ENCODE data around the gene NARF.

NARF gene

GRCh38 chr17:82442643-82443464, 15.7 kb upstream of the NARF start:
- H3K9ac ChIP-seq (ENCODE audit: low read depth, low read length), result no peak overlapping the region
- H3K27ac ChIP-seq (ENCODE audit: low read length), result no peak overlapping the region
- no peak overlapping the region for H3K4me3 ChIP-seq (ENCODE audit: low read length)
- peaks cover 24% of the 10 kb centered on the region for H3K36me3 ChIP-seq (ENCODE audit: insufficient read depth, low read depth, low read length)
- H3K9me3 ChIP-seq (ENCODE audit: insufficient read depth, low read depth, low read length), result no peaks in the 10 kb centered on the region
- peaks cover 2% of the 10 kb centered on the region; the same call in 1 of the 2 replicates for H3K4me1 ChIP-seq (ENCODE audit: insufficient read depth, low read length)
- H3K27me3 ChIP-seq (ENCODE audit: insufficient read depth, low read length), result no peaks in the 10 kb centered on the region

DNA sequence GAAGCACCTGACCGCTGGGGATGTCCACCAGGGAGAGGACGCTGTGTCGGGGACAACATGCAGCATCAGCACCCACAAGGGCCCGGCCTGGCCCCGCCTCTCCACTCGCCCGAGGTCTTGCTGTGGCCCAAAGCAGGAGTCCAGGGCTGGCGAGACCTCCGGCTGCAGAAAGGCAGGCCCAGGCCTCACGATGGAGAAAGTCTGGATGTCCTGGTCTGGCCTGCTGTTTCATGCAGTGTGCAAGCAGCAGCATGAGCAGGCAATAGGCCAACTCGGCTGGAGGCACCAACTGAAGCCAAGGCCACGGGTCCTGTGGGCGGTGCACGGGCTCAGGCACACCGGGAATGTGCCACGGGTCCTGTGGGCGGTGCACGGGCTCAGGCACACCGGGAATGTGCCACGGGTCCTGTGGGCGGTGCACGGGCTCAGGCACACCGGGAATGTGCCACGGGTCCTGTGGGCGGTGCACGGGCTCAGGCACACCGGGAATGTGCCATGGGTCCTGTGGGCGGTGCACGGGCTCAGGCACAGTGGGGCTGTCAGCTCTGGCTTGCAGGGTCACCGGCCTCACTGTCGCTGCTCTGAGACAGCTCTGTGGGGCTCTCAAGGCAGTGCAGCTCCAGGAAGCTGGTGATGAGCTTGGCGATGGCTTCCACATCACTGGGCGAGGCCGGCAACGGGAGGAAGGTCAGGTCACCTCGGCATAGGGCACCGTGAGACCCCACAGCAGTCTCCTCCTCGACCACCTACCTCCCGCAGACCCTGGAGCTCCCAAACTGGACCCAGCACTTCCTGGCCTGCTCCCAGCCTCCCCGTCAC, 14.9 kb upstream of the NARF start:
- Histone ChIP-seq H3K27me3 (ENCODE audit: insufficient read depth, low read length) (no peaks in the 10 kb centered on the region), H3K9ac (ENCODE audit: low read depth, low read length) (no peak overlapping the region), H3K9me3 (ENCODE audit: insufficient read depth, low read depth, low read length) (no peaks in the 10 kb centered on the region), H3K36me3 (ENCODE audit: insufficient read depth, low read depth, low read length) (peaks cover 27% of the 10 kb centered on the region), H3K4me3 (ENCODE audit: low read length) (no peak overlapping the region), H3K27ac (ENCODE audit: low read length) (no peak overlapping the region), H3K4me1 (ENCODE audit: insufficient read depth, low read length) (peaks cover 2% of the 10 kb centered on the region; the same call in 1 of the 2 replicates)

- Histone ChIP-seq H3K27me3 (ENCODE audit: insufficient read depth, low read length) (no peaks in the 10 kb centered on the region), H3K9ac (ENCODE audit: low read depth, low read length) (no peak overlapping the region), H3K4me3 (ENCODE audit: low read length) (no peak overlapping the region), H3K36me3 (ENCODE audit: insufficient read depth, low read depth, low read length) (peaks cover 27% of the 10 kb centered on the region), H3K27ac (ENCODE audit: low read length) (no peak overlapping the region), H3K9me3 (ENCODE audit: insufficient read depth, low read depth, low read length) (no peaks in the 10 kb centered on the region), H3K4me1 (ENCODE audit: insufficient read depth, low read length) (peaks cover 2% of the 10 kb centered on the region; the same call in 1 of the 2 replicates)
These were observed 14.2 kb upstream of the NARF start for GRCh38 chr17:82444284-82444893.

DNA sequence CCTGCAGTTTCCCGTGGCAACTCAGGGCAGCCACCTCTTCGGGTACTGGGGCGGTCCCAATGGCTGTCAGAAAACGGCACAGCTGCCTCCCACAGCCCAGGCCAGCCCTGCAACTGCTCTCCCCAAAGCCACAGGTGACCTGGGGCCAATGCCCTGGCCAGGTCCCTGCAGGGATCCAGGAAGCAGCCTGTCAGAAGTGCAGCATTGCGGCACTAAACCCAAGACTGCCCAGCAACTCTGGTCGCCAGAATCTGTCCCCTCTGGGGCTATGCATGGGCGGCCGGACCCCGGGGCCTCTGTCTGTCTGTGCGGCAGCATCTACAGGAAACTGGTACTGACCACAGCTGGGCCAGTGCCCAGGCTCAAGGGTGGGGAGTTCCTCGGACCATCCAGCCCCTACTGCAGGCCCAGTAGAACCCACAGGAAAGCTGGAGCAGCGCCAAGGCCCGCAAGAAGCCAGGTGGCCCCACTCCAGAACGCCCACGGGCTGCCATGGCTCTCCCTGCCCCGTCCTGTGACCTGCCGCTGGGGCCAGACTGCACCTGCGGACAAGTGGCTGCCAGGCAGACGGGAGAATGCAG, 13.5 kb upstream of the NARF start:
- no peaks in the 10 kb centered on the region for H3K9me3 ChIP-seq (ENCODE audit: insufficient read depth, low read depth, low read length)
- peaks cover 27% of the 10 kb centered on the region for H3K36me3 ChIP-seq (ENCODE audit: insufficient read depth, low read depth, low read length)
- no peak overlapping the region for H3K9ac ChIP-seq (ENCODE audit: low read depth, low read length)
- no peak overlapping the region for H3K27ac ChIP-seq (ENCODE audit: low read length)
- H3K27me3 ChIP-seq (ENCODE audit: insufficient read depth, low read length), result no peaks in the 10 kb centered on the region
- peaks cover 2% of the 10 kb centered on the region for H3K4me1 ChIP-seq (ENCODE audit: insufficient read depth, low read length)
- H3K4me3 ChIP-seq (ENCODE audit: low read length), result no peak overlapping the region

- H3K27me3 ChIP-seq (ENCODE audit: insufficient read depth, low read length), result no peaks in the 10 kb centered on the region
- peaks cover 27% of the 10 kb centered on the region for H3K36me3 ChIP-seq (ENCODE audit: insufficient read depth, low read depth, low read length)
- H3K9me3 ChIP-seq (ENCODE audit: insufficient read depth, low read depth, low read length), result no peaks in the 10 kb centered on the region
- no peaks in the 10 kb centered on the region; the same call in none of the 2 replicates for H3K4me1 ChIP-seq (ENCODE audit: insufficient read depth, low read length)
- no peak overlapping the region for H3K4me3 ChIP-seq (ENCODE audit: low read length)
- no peak overlapping the region for H3K27ac ChIP-seq (ENCODE audit: low read length)
- no peak overlapping the region for H3K9ac ChIP-seq (ENCODE audit: low read depth, low read length)
These were observed 13.0 kb upstream of the NARF start for GRCh38 chr17:82445542-82445941.

DNA sequence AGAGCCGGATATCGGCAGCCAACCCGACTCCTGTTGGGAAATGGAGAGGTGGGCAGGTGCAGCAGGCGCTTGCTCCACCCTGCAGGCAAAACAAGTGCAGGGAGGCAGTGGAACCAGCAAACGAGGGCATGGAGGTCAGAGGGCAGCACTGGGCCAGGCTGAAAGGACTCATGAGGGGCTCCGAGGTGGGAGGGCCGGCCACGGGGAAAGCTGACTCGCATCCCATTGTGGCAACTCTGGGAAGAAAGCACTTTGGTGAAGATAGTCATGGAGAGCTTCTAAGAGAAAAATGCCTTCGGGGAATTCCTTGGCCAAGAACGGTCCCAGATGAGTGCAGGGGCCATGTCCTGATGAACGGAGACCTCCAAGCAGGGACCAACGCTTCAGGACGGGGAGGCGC, 12.4 kb upstream of the NARF start:
- H3K9me3 ChIP-seq (ENCODE audit: insufficient read depth, low read depth, low read length), result no peaks in the 10 kb centered on the region
- peaks cover 2% of the 10 kb centered on the region for H3K4me1 ChIP-seq (ENCODE audit: insufficient read depth, low read length)
- H3K27ac ChIP-seq (ENCODE audit: low read length), result no peak overlapping the region
- no peaks in the 10 kb centered on the region for H3K27me3 ChIP-seq (ENCODE audit: insufficient read depth, low read length)
- no peak overlapping the region for H3K4me3 ChIP-seq (ENCODE audit: low read length)
- no peak overlapping the region for H3K9ac ChIP-seq (ENCODE audit: low read depth, low read length)
- peaks cover 27% of the 10 kb centered on the region for H3K36me3 ChIP-seq (ENCODE audit: insufficient read depth, low read depth, low read length)

GRCh38 chr17:82446649-82447048, 11.9 kb upstream of the NARF start:
- no peak overlapping the region for H3K27ac ChIP-seq (ENCODE audit: low read length)
- peaks cover 5% of the 10 kb centered on the region; the same call in 1 of the 2 replicates for H3K4me1 ChIP-seq (ENCODE audit: insufficient read depth, low read length)
- no peaks in the 10 kb centered on the region for H3K9me3 ChIP-seq (ENCODE audit: insufficient read depth, low read depth, low read length)
- no peaks in the 10 kb centered on the region for H3K27me3 ChIP-seq (ENCODE audit: insufficient read depth, low read length)
- peaks cover 27% of the 10 kb centered on the region for H3K36me3 ChIP-seq (ENCODE audit: insufficient read depth, low read depth, low read length)
- H3K4me3 ChIP-seq (ENCODE audit: low read length), result no peak overlapping the region
- H3K9ac ChIP-seq (ENCODE audit: low read depth, low read length), result no peak overlapping the region

GRCh38 chr17:82447876-82448275, 10.7 kb upstream of the NARF start:
- Histone ChIP-seq H3K36me3 (ENCODE audit: insufficient read depth, low read depth, low read length) (peaks cover 22% of the 10 kb centered on the region), H3K27ac (ENCODE audit: low read length) (no peak overlapping the region), H3K4me3 (ENCODE audit: low read length) (no peak overlapping the region), H3K27me3 (ENCODE audit: insufficient read depth, low read length) (no peaks in the 10 kb centered on the region), H3K9ac (ENCODE audit: low read depth, low read length) (no peak overlapping the region), H3K4me1 (ENCODE audit: insufficient read depth, low read length) (peaks cover 5% of the 10 kb centered on the region; the same call in 1 of the 2 replicates), H3K9me3 (ENCODE audit: insufficient read depth, low read depth, low read length) (no peaks in the 10 kb centered on the region)

DNA sequence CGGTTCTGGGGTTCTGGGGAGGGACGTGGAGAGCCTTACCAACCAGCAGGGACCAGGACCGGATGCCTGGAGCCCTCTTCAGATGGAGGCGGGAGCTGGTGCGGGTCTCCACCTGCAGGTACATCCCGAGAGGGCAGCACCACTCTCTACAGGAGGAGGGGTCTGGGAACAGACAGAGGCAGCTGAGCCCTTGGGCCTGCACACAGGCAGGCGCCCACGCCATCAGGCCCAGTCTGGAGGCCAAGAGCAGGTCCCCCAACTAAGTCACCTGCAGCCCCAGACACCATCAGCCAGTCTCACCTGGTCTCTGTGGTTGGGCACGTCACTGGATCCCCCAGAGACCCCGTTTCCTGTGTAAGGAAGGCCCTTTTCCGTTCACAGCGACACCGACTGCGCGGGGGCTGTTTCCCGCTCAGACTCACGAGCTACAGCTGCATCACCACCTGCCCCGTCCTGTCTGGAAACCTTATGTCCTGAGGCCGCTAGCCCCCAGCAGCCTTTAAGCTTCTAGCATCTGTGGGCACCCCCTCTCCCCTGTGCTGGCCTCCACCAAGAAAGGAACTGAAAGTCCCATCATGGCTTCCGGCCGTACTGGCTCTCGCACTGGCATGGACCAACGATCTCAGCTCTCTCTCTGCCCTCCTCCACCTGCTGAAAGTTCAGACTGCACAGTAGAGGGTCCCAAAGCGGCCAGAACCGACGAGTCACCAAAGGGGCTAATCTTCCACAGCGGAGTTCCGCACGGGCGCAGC, 9.2 kb upstream of the NARF start:
- peak overlapping the region; percentile 83; the same call in 1 of the 2 replicates for H3K9ac ChIP-seq (ENCODE audit: low read depth, low read length)

GRCh38 chr17:82449883-82450356, 8.6 kb upstream of the NARF start:
- H3K36me3 ChIP-seq (ENCODE audit: insufficient read depth, low read depth, low read length), result peaks cover 11% of the 10 kb centered on the region; the same call in 1 of the 2 replicates
- H3K9ac ChIP-seq (ENCODE audit: low read depth, low read length), result peak overlapping the region; percentile 83
- H3K9me3 ChIP-seq (ENCODE audit: insufficient read depth, low read depth, low read length), result no peaks in the 10 kb centered on the region
- H3K27ac ChIP-seq (ENCODE audit: low read length), result no peak overlapping the region
- peaks cover 5% of the 10 kb centered on the region; the same call in 1 of the 2 replicates for H3K4me1 ChIP-seq (ENCODE audit: insufficient read depth, low read length)
- H3K27me3 ChIP-seq (ENCODE audit: insufficient read depth, low read length), result no peaks in the 10 kb centered on the region
- peak overlapping the region; percentile 80 for H3K4me3 ChIP-seq (ENCODE audit: low read length)

More for the DNA sequence above, 9.2 kb upstream of the NARF start:
- H3K27ac ChIP-seq (ENCODE audit: low read length), result no peak overlapping the region
- H3K4me3 ChIP-seq (ENCODE audit: low read length), result peak overlapping the region; percentile 80
- H3K36me3 ChIP-seq (ENCODE audit: insufficient read depth, low read depth, low read length), result peaks cover 14% of the 10 kb centered on the region
- no peaks in the 10 kb centered on the region for H3K9me3 ChIP-seq (ENCODE audit: insufficient read depth, low read depth, low read length)
- peaks cover 5% of the 10 kb centered on the region; the same call in 1 of the 2 replicates for H3K4me1 ChIP-seq (ENCODE audit: insufficient read depth, low read length)
- H3K27me3 ChIP-seq (ENCODE audit: insufficient read depth, low read length), result no peaks in the 10 kb centered on the region

Data from iPS-20b (cell line).